DMS79 (cell line): ENCODE measurements around the gene LMTK3.
"Not testable (repeated sequence)": the region's sequence is repeated elsewhere in the genome, so short reads cannot be mapped to it uniquely, and the experiment has no call there.

Experiments used
- DNase-seq: peaks from one replicate; lab custom pipeline; 2025; lab: John Stamatoyannopoulos, UW

The LMTK3 gene

GRCh38 chr19:48540110-48540509 is 28.5 kb upstream of the LMTK3 start:
- DNase-seq: no peak

DNA sequence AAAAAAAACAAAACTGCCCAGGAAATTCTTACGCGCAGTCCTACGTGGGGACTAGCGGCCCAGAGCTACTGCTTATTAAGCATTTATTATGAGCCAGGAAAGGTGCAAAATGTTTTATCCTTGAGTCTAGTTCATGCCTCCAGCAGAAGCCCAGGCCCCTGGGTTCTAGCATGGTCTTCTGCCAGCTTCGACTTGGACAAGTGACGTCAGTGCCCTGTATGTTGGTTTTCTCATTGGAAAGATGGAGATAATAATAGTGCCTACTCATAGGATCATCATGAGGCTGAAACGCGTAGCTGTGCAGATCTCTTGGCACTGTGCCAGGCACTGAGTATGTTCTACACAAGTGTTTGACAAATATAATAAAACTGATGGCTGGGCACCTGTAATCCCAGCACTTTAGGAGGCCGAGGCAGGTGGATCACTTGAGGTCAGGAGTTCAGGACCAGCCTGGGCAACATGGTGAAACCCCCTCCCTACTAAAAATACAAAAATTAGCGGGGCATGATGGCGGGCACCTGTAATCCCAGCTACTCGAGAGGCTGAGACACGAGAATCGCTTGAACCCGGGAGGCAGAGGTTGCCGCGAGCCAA is 28.0 kb upstream of the LMTK3 start:
- peak; percentile 89 for DNase-seq

DNA sequence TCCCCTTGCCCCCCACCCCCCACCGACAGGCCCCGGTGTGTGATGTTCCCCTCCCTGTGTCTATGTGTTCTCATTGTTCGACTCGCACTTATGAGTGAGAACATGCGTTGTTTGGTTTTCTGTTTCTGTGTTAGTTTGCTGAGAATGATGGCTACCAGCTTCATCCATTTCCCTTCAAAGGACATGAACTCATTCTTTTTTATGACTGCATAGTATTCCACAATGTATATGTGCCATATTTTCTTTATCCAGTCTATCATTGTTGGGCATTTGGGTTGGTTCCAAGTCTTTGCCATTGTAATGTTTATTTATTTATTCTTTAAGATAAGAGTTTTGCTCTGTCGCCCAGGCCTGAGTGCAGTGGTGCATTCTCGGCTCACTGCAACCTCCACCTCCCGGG is 26.4 kb upstream of the LMTK3 start:
- not testable (repeated sequence) for DNase-seq

GRCh38 chr19:48537541-48537940 is 25.9 kb upstream of the LMTK3 start:
- DNase-seq: no peak

GRCh38 chr19:48533770-48534169 is 22.1 kb upstream of the LMTK3 start:
- DNase-seq: no peak

- DNase-seq: no peak
These were observed 19.1 kb upstream of the LMTK3 start for GRCh38 chr19:48530770-48531169.

GRCh38 chr19:48530066-48530720 is 18.6 kb upstream of the LMTK3 start:
- DNase-seq: no peak

DNA sequence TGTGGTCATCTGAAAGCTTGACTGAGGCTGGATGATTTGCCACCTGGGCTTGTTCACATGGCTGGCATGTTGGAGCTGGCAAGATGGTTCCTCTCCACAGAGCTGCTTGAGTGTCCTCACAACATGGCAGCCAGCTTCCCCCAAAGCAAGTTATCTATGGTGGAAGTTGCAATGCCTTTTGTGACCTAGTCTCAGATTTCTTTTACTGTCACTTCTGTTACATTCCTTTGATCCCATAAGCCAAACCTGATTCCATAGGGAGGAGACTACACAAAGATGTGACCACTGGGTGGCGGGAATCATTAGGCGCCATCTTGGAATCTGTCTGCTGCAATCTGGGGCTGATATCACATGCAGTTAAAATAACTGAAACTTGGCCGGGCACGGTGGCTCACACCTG is 17.5 kb upstream of the LMTK3 start:
- no peak for DNase-seq

DNA sequence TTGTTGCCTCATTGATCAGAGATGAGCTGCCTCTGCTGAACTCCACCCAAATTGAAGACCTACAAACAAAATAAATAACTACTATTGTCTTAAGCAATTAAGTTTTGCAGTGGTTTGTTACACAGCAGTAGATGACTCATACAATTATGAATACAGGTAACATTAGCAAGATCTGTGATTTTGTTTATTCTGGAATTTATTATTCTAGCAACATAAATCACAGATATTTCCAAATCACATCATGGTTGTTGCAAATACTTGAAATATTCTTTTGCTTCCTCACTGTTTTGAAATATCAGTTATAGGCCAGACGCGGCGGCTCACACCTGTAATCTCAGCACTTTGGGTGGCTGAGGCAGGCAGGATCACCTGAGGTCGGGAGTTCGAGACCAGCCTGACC is 13.1 kb upstream of the LMTK3 start:
- DNase-seq: no peak

DNA sequence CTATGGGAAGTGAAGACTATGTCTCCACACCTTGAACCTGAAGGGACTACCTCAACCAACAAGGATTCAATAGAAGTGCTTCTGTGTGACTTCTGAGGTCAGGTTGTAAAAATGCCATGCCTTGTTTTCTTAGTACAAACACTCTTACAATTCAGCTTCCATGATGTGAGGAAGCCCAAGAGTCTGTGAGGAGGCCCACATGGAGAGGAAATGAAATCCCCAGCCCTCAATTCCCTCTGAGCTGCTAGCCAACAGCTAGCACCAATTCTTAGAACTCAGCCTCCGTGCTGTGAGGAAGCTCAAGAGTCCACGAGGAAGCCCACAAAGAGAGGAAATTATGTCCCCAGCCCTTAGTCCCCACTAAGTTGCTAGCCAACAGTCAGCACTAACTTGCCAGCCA is 12.6 kb upstream of the LMTK3 start:
- no peak for DNase-seq

DNA sequence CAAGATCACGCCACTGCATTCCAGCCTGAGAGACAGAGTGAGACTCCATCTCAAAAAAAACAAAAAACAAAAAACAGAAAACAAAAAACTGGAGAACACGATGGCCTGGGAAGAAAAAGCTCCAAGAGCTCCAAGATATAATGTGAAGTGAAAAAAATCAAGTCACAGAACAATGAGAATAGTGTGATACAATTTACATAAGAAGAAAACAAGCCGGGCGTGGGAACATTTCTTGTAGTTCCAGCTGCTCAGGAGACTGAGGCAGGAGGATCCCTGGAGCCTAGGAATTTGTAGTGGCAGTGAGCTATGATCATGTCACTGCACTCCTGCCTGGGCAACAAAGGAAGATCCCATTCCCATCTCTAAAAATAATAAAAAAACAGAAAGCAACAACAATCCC is 8.5 kb upstream of the LMTK3 start:
- no peak for DNase-seq

GRCh38 chr19:48519426-48519825 is 7.8 kb upstream of the LMTK3 start:
- not testable (repeated sequence) for DNase-seq

- DNase-seq: peak; percentile 10
These were observed 6.6 kb upstream of the LMTK3 start for GRCh38 chr19:48518207-48518606.

DNA sequence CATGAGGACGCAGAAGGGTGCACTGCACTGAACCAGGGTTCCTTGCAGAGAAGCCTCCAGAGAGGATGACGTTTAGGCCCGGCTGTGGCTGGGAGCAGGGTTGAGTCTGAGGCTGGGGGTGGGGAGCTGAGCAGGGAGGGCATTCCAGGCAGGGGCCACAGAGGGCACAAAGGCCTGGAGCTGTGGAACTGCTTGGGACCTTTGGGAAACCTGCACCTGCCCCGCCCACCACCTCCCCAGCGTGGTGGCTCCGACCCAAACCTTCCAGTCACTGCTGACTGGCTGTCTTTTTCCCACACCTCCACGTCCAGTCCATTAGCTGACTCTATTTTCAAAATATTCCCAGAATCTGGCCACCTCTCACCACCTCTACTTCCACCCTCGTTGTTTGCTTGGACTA is 4.9 kb upstream of the LMTK3 start:
- DNase-seq: no peak

GRCh38 chr19:48514123-48514458 is 2.5 kb upstream of the LMTK3 start:
- no peak for DNase-seq

DNA sequence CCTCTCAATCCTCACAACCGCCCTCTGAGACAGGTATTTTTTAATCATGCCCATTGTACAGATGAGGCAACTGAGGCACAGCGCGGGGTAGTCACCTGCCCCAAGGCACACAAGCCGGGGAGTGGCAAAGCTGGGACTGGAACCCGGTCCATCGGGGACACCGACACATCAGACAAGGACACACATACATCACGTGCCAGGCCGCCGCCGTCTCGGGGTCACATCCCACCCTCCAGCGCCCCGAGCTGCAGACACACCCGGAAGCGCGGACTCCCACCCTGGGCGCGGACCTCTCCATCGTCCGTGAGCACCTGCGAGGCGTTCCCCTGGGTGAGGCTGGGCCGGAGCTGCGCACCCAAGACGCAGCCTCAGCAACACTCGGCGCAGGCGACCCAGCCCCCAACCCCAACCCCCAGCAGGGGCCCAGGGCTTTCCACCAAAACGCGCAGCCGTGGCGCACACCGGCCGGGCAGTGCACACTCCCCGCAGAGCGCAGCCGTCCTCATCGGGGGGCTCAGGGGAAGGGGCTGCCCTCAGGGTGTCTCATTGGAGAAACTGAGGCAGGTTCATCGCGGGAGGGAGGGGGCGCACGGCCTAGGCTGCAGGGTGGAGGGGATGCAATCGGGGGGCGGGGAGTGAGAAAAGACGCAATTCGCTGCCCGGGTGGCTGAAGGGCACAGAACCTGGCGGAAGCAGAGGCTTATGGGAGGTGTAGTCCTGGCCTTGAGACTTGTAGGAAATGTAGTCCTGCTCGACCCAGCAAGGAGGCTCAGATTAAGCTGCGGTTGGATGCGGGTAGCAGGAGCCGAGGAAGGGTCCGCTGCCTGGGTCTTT is 1.9 kb upstream of the LMTK3 start:
- peak; percentile 65 for DNase-seq

GRCh38 chr19:48512504-48513288 is 1.1 kb upstream of the LMTK3 start:
- no peak for DNase-seq

GRCh38 chr19:48511321-48511731 is 309 bp downstream of the LMTK3 start:
- DNase-seq: no peak

DNA sequence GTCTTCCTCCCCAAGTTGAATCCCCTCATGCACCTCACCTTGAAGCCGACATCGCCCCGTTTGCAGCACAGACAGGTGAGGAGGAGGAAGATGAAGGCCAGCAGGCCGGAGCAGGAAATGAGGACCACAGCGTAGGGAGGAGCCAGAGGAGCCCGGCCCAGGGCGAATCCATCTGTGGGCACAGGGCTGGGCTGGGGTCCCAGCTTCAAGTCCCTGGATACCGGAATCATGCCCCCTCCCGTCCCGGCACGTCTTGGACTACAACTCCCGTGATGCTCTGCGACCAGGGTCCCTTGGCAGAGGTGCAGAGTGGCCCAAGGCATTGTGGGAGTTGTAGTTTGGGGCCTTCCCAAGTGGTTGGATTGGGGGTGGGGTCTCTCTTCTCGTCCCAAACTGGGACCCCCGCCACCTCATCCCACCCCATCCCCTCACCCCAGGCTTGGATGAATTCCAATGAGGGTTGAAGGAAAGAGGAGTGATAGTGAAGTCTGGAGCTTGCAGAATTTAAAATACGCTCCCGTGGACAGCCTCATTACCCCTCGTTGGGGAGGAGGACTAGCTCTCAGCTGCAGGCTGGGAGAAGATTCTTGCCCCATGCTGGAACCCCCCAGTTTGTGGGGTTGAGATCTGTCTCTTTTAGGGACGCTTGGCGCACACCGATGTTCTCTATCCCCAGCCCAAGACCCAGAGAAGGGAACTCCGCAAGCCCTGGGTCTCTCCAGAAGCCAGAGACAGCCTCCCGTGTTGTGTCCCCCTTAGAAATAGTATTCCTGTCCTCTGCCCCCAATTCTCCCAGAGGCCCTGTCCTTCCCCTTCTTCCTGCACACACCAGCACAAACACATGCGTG is 990 bp downstream of the LMTK3 start:
- DNase-seq: peak; percentile 53

GRCh38 chr19:48509467-48510194 is 2.0 kb downstream of the LMTK3 start:
- no peak for DNase-seq
